Caki2 (cell line): Measurements from ENCODE around the gene ITPRID1. TPM values are rescaled to one million over a fixed set of nuclear protein-coding genes. Genes with fewer than 3 reads are reported as not detected.

Experiments used
- DNase-seq: peaks from one replicate; pipeline ENCODE4 v3.0.0-alpha.2; 2015; ENCODE audit warnings: low read depth
- in situ Hi-C: cut with HindIII; loops from 2 replicates; pipeline ENCODE4 v1.10.0; 2016; ENCODE audit warnings: low sequenced_read_pairs, low pct_unique_long_range_greater_than_20kb, mixed read lengths
- total RNA-seq: library from RNA; depleted of rRNA; stranded (reverse); fragments of >200 nt; shearing (Covaris generic); gene quantifications from 2 replicates; pipeline ENCODE4 v1.2.3, GENCODE V29; 2014; ENCODE audit warnings: low replicate concordance

The ITPRID1 gene
- total RNA-seq, 1 experiment from 2014 or later, result not detected

- in situ Hi-C loops, result no loop called here
- DNase-seq, result no peak
Measured at GRCh38 chr7:31583526-31583925, 69.6 kb downstream of the ITPRID1 start.

GRCh38 chr7:31583942-31584341, 70.1 kb downstream of the ITPRID1 start:
- DNase-seq, result peak; percentile 2
- in situ Hi-C loops, result no loop called here

- in situ Hi-C loops, result no loop called here
- no peak for DNase-seq
Measured at GRCh38 chr7:31595390-31595789, 81.5 kb downstream of the ITPRID1 start.

GRCh38 chr7:31602041-31602625, 88.2 kb downstream of the ITPRID1 start:
- in situ Hi-C loops, result no loop called here
- no peak for DNase-seq

GRCh38 chr7:31603046-31603445, 89.2 kb downstream of the ITPRID1 start:
- in situ Hi-C loops, result no loop called here
- no peak for DNase-seq

GRCh38 chr7:31613604-31614003, 99.7 kb downstream of the ITPRID1 start:
- in situ Hi-C loops, result no loop called here
- no peak for DNase-seq

GRCh38 chr7:31633467-31633866, 119.6 kb downstream of the ITPRID1 start:
- no peak for DNase-seq
- in situ Hi-C loops, result no loop called here

GRCh38 chr7:31633894-31634494, 120.1 kb downstream of the ITPRID1 start:
- in situ Hi-C loops, result no loop called here
- DNase-seq, result peak; percentile 29

GRCh38 chr7:31640381-31640780, 126.5 kb downstream of the ITPRID1 start:
- DNase-seq, result no peak
- in situ Hi-C loops, result no loop called here

- in situ Hi-C loops, result no loop called here
- no peak for DNase-seq
Measured at GRCh38 chr7:31642681-31643115, 128.8 kb downstream of the ITPRID1 start.

GRCh38 chr7:31646942-31647341, 133.1 kb downstream of the ITPRID1 start:
- in situ Hi-C loops, result no loop called here
- DNase-seq, result no peak

GRCh38 chr7:31647511-31647910, 133.6 kb downstream of the ITPRID1 start:
- in situ Hi-C loops, result no loop called here
- no peak for DNase-seq

GRCh38 chr7:31648288-31648687, 134.4 kb downstream of the ITPRID1 start:
- in situ Hi-C loops, result no loop called here

GRCh38 chr7:31648880-31649279, 135.0 kb downstream of the ITPRID1 start:
- in situ Hi-C loops, result no loop called here
- no peak for DNase-seq

More at GRCh38 chr7:31648288-31648687, 134.4 kb downstream of the ITPRID1 start:
- no peak for DNase-seq

- no peak for DNase-seq
- in situ Hi-C loops, result no loop called here
Measured at GRCh38 chr7:31651234-31652062, 137.6 kb downstream of the ITPRID1 start.

- DNase-seq, result no peak
- in situ Hi-C loops, result no loop called here
Measured at GRCh38 chr7:31652063-31652326, 138.1 kb downstream of the ITPRID1 start.

- in situ Hi-C loops, result no loop called here
- DNase-seq, result no peak
Measured at GRCh38 chr7:31663072-31663471, 149.2 kb downstream of the ITPRID1 start.

- no peak for DNase-seq
- in situ Hi-C loops, result no loop called here
Measured at GRCh38 chr7:31664890-31665289, 151.0 kb downstream of the ITPRID1 start.

GRCh38 chr7:31665546-31665945, 151.7 kb downstream of the ITPRID1 start:
- no peak for DNase-seq
- in situ Hi-C loops, result no loop called here

- DNase-seq, result no peak
- in situ Hi-C loops, result no loop called here
Measured at GRCh38 chr7:31669461-31669860, 155.6 kb downstream of the ITPRID1 start.
